GM18505 (cell line): Measurements from ENCODE around the gene RASSF4.

Source experiments
- ATAC-seq: cut with Tn5 transposase; IDR thresholded peaks from one replicate; pipeline ENCODE4 v1.9.1; 2021; ENCODE audit not compliant: unreplicated experiment
- POLR2A ChIP-seq: IDR thresholded peaks from 4 replicates; pipeline ENCODE4 v1.6.1; 2011; ENCODE audit warnings: borderline replicate concordance; ENCODE audit not compliant: insufficient read depth, insufficient read length; ENCODE audit errors: extremely low read depth

Gene RASSF4

GRCh38 chr10:44922796-44923545, 36.6 kb upstream of the RASSF4 start:
- no peak for TF ChIP-seq POLR2A
- ATAC-seq, result no peak

GRCh38 chr10:44923611-44924010, 36.0 kb upstream of the RASSF4 start:
- no peak for TF ChIP-seq POLR2A
- ATAC-seq, result no peak

GRCh38 chr10:44924261-44925040, 35.2 kb upstream of the RASSF4 start:
- TF ChIP-seq POLR2A, result no peak
- no peak for ATAC-seq

- TF ChIP-seq POLR2A, result no peak
- ATAC-seq, result no peak
These were observed 34.4 kb upstream of the RASSF4 start for GRCh38 chr10:44925224-44925623.

GRCh38 chr10:44925811-44926750, 33.5 kb upstream of the RASSF4 start:
- no peak for ATAC-seq
- TF ChIP-seq POLR2A, result no peak

- no peak for TF ChIP-seq POLR2A
- no peak for ATAC-seq
These were observed 32.8 kb upstream of the RASSF4 start for GRCh38 chr10:44926751-44927351.

- no peak for TF ChIP-seq POLR2A
These were observed 32.2 kb upstream of the RASSF4 start for GRCh38 chr10:44927352-44927751.

GRCh38 chr10:44928462-44928861, 31.1 kb upstream of the RASSF4 start:
- no peak for TF ChIP-seq POLR2A
- no peak for ATAC-seq

More at GRCh38 chr10:44927352-44927751, 32.2 kb upstream of the RASSF4 start:
- ATAC-seq, result no peak

- ATAC-seq, result no peak
- TF ChIP-seq POLR2A, result no peak
These were observed 30.0 kb upstream of the RASSF4 start for GRCh38 chr10:44929356-44930255.

- no peak for TF ChIP-seq POLR2A
- ATAC-seq, result no peak
These were observed 28.5 kb upstream of the RASSF4 start for GRCh38 chr10:44930904-44931620.
